ENCODE results near the gene SGMS1.
"Not testable (repeated sequence)": the region's sequence is repeated elsewhere in the genome, so short reads cannot be mapped to it uniquely, and the experiment has no call there.

The SGMS1 gene

GRCh38 chr10:50623663-50624412 is at the start of gene SGMS1:
SGMS1 (minus strand) TSS chr10:50623956; CDS start chr10:50344114, 279,842 bp downstream.
- peak; percentile 74 for DNase-seq (ENCODE audit: insufficient read length, low spot score)
- peak; percentile 28 for FAIRE-seq

DNA sequence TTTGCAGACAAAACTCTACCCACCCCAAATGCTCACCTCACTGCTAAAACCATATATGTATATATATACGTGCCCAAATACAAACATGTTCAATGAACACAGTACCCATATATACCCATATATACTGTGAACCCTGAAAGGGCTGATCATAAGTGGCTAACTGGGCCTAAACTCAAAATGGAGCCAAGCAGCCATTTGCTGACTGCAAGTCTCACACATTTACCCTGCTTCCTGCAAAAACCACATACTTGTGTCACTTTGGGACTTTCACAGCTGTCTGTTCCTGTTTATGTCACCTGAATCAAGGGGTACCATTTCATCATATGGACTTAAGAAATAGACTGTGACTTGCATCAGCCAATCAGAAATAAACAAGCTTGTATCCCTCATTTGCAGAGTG is 48.4 kb upstream of the SGMS1 start:
- not testable (repeated sequence) for FAIRE-seq; DNase-seq (ENCODE audit: insufficient read length, low spot score)

- not testable (repeated sequence) for FAIRE-seq; DNase-seq (ENCODE audit: insufficient read length, low spot score)
Observed at GRCh38 chr10:50671645-50672044, 47.9 kb upstream of the SGMS1 start.

GRCh38 chr10:50669957-50670356 is 46.2 kb upstream of the SGMS1 start:
- FAIRE-seq; DNase-seq (ENCODE audit: insufficient read length, low spot score): not testable (repeated sequence)

GRCh38 chr10:50667353-50667752 is 43.6 kb upstream of the SGMS1 start:
- FAIRE-seq, result not testable (repeated sequence)

DNA sequence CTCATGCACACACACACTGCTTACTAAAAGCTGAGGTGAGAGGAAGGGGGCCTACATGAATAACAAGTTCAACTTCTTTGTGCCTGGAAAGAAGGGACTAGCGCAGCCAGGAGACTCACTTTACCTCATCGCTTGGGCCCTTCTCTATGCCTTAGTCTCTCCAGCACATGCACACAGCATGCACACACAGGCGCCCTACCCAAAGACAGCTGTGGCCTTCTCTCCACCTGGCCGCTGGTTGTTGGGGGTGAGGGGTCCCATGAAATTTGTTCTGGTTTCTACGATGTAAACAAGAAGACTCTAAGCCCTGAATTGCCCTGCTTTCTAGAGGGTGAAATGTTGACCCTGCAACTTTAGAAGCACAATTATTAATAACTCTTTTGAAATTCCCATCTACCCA is 38.7 kb upstream of the SGMS1 start:
- not testable (repeated sequence) for DNase-seq (ENCODE audit: insufficient read length, low spot score)

More at GRCh38 chr10:50667353-50667752, 43.6 kb upstream of the SGMS1 start:
- not testable (repeated sequence) for DNase-seq (ENCODE audit: insufficient read length, low spot score)

DNA sequence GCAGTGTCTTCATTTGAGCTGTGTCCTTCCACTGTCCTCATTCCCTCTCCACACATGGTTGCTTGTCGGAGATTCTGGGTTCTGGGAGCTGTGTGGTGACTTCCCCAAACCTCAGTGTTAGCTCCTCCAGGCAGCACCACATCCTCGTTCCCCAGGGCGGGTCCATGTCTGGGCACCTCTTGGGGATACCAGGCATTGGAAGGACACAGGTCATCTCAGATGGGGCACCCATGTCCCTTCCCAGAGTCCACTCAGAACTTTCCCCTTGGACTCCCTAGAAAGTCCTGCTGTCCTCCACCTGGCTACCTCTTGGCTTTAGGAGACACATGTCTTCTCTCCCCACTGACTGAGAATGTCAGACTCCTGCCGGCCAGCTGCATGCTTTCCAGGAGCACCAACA is 37.8 kb upstream of the SGMS1 start:
- not testable (repeated sequence) for FAIRE-seq; DNase-seq (ENCODE audit: insufficient read length, low spot score)

More for the DNA sequence above, 38.7 kb upstream of the SGMS1 start:
- FAIRE-seq, result not testable (repeated sequence)

GRCh38 chr10:50659865-50660730 is 36.3 kb upstream of the SGMS1 start:
- not testable (repeated sequence) for FAIRE-seq; DNase-seq (ENCODE audit: insufficient read length, low spot score)

DNA sequence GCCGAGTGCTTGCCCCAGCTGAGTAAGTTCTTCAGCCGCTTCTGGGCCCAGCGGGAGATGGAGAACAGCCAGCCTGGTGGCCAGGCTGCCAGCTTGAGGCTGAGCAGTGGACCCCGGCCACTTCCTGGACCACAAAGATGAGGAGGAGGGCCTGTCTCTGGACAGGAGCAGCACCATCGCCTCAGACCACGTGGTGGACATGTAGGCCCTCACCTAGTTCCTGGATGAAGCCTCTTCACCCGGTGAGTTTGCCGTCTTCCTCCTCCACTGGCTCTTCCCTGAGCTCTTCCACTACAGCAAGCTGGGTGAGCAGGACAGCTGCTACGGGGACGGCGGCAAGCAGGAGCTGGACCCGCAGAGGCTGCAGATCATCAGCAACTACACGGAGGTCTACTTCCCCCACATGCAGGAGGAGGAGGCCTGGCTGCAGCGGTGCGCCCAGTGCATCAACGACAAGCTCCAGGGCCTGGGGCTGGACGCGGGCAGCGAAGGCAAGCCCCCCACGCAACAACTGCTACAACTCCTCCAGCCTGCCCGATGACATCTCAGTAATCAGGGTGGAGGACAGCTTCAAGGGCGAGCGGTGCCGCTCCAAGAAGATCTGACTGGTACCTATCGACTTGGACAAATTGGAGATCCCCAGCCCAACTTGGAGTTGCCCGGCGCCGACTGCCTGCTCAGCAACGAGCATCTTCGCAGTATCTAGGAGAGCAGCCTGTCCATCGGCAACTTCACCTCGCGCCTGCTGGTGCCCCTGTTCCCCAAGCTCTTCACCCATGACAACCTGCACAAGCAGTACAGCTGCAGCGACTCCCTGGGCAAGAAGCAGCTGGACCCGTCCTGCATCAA is 35.5 kb upstream of the SGMS1 start:
- DNase-seq (ENCODE audit: insufficient read length, low spot score); FAIRE-seq: not testable (repeated sequence)

DNA sequence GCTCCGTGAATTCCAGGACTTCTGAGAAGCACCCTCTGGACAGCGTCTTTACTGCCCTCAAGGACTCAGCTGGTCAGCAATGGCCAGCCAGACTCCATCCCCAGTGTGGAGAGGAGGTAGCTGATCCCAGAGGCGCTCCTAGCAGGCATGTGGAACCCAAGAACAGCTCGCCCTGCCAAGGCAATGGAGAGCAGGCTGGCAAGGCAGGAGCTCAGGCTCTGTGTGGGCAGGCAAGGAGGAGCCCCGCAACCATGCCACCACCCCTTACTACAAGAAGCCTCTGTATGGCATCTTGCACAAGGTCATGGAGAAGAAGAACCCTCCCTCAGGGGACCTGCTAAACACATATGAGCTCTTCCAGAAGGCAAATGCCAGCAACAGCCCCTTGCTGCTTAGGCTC is 34.4 kb upstream of the SGMS1 start:
- FAIRE-seq (no peak), DNase-seq (ENCODE audit: insufficient read length, low spot score) (no peak)

- FAIRE-seq (no peak), DNase-seq (ENCODE audit: insufficient read length, low spot score) (no peak)
Observed at GRCh38 chr10:50653758-50654157, 30.0 kb upstream of the SGMS1 start.

GRCh38 chr10:50653142-50653541 is 29.4 kb upstream of the SGMS1 start:
- FAIRE-seq, result peak; percentile 31

GRCh38 chr10:50651808-50652207 is 28.1 kb upstream of the SGMS1 start:
- FAIRE-seq (no peak), DNase-seq (ENCODE audit: insufficient read length, low spot score) (no peak)

More at GRCh38 chr10:50653142-50653541, 29.4 kb upstream of the SGMS1 start:
- DNase-seq (ENCODE audit: insufficient read length, low spot score), result no peak

DNA sequence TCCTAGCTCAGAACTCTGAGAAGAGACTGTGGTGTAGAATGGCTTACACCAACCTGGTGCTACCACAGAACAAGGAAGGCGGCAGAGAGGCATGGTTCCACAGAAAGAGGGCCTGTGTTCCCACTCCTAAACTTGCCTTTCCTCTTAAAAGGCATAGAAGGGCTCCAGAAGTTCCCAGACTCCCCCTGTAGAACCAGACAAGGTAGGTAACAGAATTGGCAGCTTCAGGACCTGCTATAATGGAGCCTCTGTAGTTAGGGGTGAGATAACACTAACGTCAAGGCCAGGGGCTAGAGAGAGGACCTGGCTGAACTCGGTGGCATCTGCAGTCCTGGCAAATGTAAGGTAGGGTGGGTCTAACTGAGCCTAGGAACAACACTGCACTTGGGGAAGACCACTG is 26.7 kb upstream of the SGMS1 start:
- no peak for FAIRE-seq

DNA sequence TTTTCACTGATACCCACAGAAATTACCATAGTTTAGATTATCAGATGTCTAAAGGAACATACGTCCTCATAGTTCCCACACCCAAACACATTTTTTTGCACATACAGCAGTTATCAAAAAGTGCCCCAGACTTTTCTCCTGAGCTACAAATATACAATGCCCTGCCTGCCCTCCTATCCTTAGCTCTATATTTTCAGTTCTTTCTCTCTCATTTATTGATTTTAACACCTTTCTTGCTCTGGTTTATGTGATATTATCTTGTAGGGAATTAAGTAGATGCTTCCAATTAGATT is 25.1 kb upstream of the SGMS1 start:
- FAIRE-seq, result no peak
- no peak for DNase-seq (ENCODE audit: insufficient read length, low spot score)

More for the DNA sequence above, 26.7 kb upstream of the SGMS1 start:
- no peak for DNase-seq (ENCODE audit: insufficient read length, low spot score)

- no peak for FAIRE-seq
Observed at GRCh38 chr10:50648089-50648934, 24.6 kb upstream of the SGMS1 start.

DNA sequence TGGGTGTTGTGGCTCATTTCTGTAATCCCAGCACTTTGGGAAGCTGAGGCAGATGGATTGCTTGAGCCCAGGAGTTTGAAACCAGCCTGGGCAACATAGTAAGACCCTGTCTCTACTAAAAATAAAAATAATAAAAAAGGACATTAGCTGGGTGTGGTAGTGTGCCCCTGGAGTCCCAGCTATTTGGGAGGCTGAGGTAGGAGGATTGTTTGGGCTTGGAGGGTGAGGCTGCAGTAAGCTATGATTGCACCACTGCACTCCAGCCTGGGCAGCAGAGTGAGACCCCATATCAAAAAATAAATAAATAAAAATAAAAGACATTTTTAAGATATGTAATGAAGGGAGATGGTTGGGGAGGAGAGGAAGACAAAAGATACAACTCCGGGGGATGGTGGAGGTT is 23.6 kb upstream of the SGMS1 start:
- DNase-seq (ENCODE audit: insufficient read length, low spot score); FAIRE-seq: not testable (repeated sequence)

More at GRCh38 chr10:50648089-50648934, 24.6 kb upstream of the SGMS1 start:
- DNase-seq (ENCODE audit: insufficient read length, low spot score), result no peak

DNA sequence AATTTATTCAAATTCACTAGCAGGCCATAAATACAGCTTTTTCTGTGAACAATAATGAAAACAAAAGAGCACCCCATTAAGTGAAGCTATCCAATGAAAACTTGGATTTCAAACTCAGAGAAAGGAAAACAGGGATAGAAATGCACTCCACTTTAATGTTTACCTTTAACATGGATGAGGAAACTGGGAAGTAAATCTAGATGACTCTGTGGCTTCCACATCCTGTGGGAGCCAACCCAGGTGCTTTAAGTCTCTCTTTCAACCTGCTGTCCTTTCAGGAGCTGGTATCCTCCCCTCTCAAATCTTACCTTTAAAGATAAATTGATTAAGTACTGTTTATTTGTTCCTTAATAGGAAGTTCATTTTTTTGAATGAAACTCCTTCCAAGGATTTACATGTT is 21.5 kb upstream of the SGMS1 start:
- FAIRE-seq (no peak), DNase-seq (ENCODE audit: insufficient read length, low spot score) (no peak)

DNA sequence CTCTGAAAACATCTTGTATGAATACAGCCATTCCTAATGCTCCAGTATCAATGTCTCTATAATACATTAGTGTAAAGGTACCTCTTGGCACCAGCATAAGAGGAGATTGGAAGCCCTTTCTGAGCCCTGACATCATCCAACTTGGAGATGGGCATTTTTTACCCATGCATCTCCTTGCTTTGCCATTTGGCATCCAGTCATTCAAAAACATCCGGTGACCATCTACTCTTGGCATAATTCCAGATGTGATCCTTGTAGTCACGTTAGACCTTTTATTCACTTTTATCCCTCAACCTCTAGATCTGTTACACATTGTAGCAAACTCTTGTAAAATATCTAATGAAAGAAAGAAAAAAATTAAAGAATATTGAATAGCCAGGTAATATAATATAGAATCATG is 17.9 kb upstream of the SGMS1 start:
- DNase-seq (ENCODE audit: insufficient read length, low spot score), result no peak
- no peak for FAIRE-seq

DNA sequence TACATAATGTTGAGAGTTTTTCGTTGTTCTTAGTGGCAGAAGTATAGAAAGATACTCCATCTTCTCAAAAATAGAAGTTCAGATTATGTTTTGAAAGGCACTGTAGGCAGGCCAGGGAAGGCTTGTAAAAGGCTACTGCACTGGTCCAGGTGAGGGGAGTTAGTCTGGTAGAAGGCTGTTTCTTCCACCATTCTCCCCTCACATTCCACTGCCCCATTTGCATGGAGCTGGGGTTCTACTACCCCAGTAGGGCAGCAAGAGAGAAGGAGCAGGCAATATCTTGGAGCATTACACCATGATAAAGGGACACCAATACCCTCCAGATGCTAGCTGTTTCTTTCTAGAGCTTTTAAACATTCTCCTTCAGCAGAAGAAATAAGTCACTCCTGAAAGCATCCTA is 16.5 kb upstream of the SGMS1 start:
- DNase-seq (ENCODE audit: insufficient read length, low spot score), result no peak
- FAIRE-seq, result no peak

Data from HTR-8/SVneo (cell line).